HG03045 (cell line): Measurements from ENCODE around the gene PDZD2.
"Not testable (repeated sequence)": the region's sequence is repeated elsewhere in the genome, so short reads cannot be mapped to it uniquely, and the experiment has no call there.

Experiments
- ATAC-seq: cut with Tn5 transposase; IDR thresholded peaks from one replicate; pipeline ENCODE4 v1.9.1; 2021; ENCODE audit warnings: mild to moderate bottlenecking, moderate library complexity; ENCODE audit not compliant: unreplicated experiment

PDZD2 gene

GRCh38 chr5:32059761-32060530, 421.0 kb downstream of the PDZD2 start:
- no peak for ATAC-seq

- ATAC-seq: no peak
These were observed 422.3 kb downstream of the PDZD2 start for GRCh38 chr5:32061236-32061635.

- ATAC-seq: no peak
These were observed 427.5 kb downstream of the PDZD2 start for GRCh38 chr5:32066448-32066847.

- no peak for ATAC-seq
These were observed 429.0 kb downstream of the PDZD2 start for GRCh38 chr5:32067774-32068470.

- ATAC-seq: no peak
These were observed 429.6 kb downstream of the PDZD2 start for GRCh38 chr5:32068561-32068960.

GRCh38 chr5:32069396-32069795, 430.5 kb downstream of the PDZD2 start:
- ATAC-seq: no peak

- ATAC-seq: no peak
These were observed 432.5 kb downstream of the PDZD2 start for GRCh38 chr5:32071351-32071944.

GRCh38 chr5:32072054-32072453, 433.1 kb downstream of the PDZD2 start:
- ATAC-seq: no peak

- no peak for ATAC-seq
These were observed 435.5 kb downstream of the PDZD2 start for GRCh38 chr5:32074401-32074800.

- ATAC-seq: no peak
These were observed 438.1 kb downstream of the PDZD2 start for GRCh38 chr5:32076699-32077695.

GRCh38 chr5:32078855-32079254, 439.9 kb downstream of the PDZD2 start:
- not testable (repeated sequence) for ATAC-seq

- ATAC-seq: not testable (repeated sequence)
These were observed 441.6 kb downstream of the PDZD2 start for GRCh38 chr5:32080565-32080964.

- ATAC-seq: no peak
These were observed 443.8 kb downstream of the PDZD2 start for GRCh38 chr5:32082701-32083100.

- no peak for ATAC-seq
These were observed 445.1 kb downstream of the PDZD2 start for GRCh38 chr5:32083981-32084430.

- no peak for ATAC-seq
These were observed 448.5 kb downstream of the PDZD2 start for GRCh38 chr5:32087086-32088082.

- ATAC-seq: no peak
These were observed 449.3 kb downstream of the PDZD2 start for GRCh38 chr5:32088214-32088613.

- no peak for ATAC-seq
These were observed 450.4 kb downstream of the PDZD2 start for GRCh38 chr5:32089146-32090000.

- no peak for ATAC-seq
These were observed 451.3 kb downstream of the PDZD2 start for GRCh38 chr5:32090026-32090754.
